ENCODE results near the gene PTPRD.

The PTPRD gene

GRCh38 chr9:8651846-8652215 is 1961.0 kb downstream of the PTPRD start:
- DNase-seq: peak; percentile 14

- no peak for DNase-seq
Observed at GRCh38 chr9:8651070-8651845, 1961.5 kb downstream of the PTPRD start.

- DNase-seq: no peak
Observed at GRCh38 chr9:8649807-8650206, 1963.0 kb downstream of the PTPRD start.

- DNase-seq: no peak
Observed at GRCh38 chr9:8649160-8649559, 1963.6 kb downstream of the PTPRD start.

GRCh38 chr9:8648271-8648845 is 1964.4 kb downstream of the PTPRD start:
- no peak for DNase-seq

GRCh38 chr9:8647824-8648223 is 1965.0 kb downstream of the PTPRD start:
- DNase-seq: no peak

GRCh38 chr9:8644571-8644970 is 1968.2 kb downstream of the PTPRD start:
- DNase-seq: no peak

- DNase-seq: no peak
Observed at GRCh38 chr9:8643896-8644295, 1968.9 kb downstream of the PTPRD start.

- no peak for DNase-seq
Observed at GRCh38 chr9:8643464-8643863, 1969.3 kb downstream of the PTPRD start.

- DNase-seq: no peak
Observed at GRCh38 chr9:8640761-8641160, 1972.0 kb downstream of the PTPRD start.

- DNase-seq: no peak
Observed at GRCh38 chr9:8637626-8638025, 1975.2 kb downstream of the PTPRD start.

- DNase-seq: no peak
Observed at GRCh38 chr9:8633784-8634183, 1979.0 kb downstream of the PTPRD start.

GRCh38 chr9:8632493-8632892 is 1980.3 kb downstream of the PTPRD start:
- DNase-seq: peak; percentile 42

- DNase-seq: peak; percentile 23
Observed at GRCh38 chr9:8628791-8629190, 1984.0 kb downstream of the PTPRD start.

GRCh38 chr9:8627976-8628679 is 1984.7 kb downstream of the PTPRD start:
- DNase-seq: peak; percentile 99

GRCh38 chr9:8622871-8623270 is 1989.9 kb downstream of the PTPRD start:
- no peak for DNase-seq

GRCh38 chr9:8622222-8622802 is 1990.5 kb downstream of the PTPRD start:
- no peak for DNase-seq

- DNase-seq: no peak
Observed at GRCh38 chr9:8621416-8621815, 1991.4 kb downstream of the PTPRD start.

- DNase-seq: no peak
Observed at GRCh38 chr9:8616414-8616813, 1996.4 kb downstream of the PTPRD start.

- no peak for DNase-seq
Observed at GRCh38 chr9:8614926-8615440, 1997.8 kb downstream of the PTPRD start.

GRCh38 chr9:8613346-8613825 is 1999.4 kb downstream of the PTPRD start:
- no peak for DNase-seq

- no peak for DNase-seq
Observed at GRCh38 chr9:8611153-8611552, 2001.6 kb downstream of the PTPRD start.

- DNase-seq: no peak
Observed at GRCh38 chr9:8610256-8610655, 2002.5 kb downstream of the PTPRD start.
